ENCODE measurements around the gene ENTHD1. TPM values are rescaled to one million over a fixed set of nuclear protein-coding genes. Genes with fewer than 3 reads are reported as not detected.
"Not testable (repeated sequence)": the region's sequence is repeated elsewhere in the genome, so short reads cannot be mapped to it uniquely, and the experiment has no call there.

The ENTHD1 gene
- total and polyA plus RNA-seq, 2 experiments from 2014 or later: not detected

DNA sequence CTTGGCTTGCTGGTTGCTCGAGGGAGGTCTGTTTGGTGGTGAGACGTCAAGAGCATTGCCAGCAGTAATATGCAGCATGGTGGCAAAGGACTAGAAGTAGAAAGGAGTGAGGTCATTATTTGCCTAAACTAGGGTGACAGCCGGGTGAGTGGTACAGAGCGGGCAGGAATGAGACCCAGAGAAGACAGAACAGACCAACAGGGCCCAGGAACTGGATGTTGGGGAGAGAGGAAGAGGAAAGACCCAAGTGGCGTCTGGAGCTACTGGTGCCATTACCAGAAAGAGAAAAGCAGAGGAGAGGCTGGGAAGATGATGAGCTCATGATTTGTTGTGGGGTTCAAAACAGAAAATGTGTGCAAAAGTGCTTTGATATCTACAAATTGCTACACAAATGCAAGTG is 158.7 kb downstream of the ENTHD1 start:
- no peaks in the 10 kb centered on the region for H3K9me3 ChIP-seq (ENCODE audit: low read depth)
- TF ChIP-seq, protein P1, sequence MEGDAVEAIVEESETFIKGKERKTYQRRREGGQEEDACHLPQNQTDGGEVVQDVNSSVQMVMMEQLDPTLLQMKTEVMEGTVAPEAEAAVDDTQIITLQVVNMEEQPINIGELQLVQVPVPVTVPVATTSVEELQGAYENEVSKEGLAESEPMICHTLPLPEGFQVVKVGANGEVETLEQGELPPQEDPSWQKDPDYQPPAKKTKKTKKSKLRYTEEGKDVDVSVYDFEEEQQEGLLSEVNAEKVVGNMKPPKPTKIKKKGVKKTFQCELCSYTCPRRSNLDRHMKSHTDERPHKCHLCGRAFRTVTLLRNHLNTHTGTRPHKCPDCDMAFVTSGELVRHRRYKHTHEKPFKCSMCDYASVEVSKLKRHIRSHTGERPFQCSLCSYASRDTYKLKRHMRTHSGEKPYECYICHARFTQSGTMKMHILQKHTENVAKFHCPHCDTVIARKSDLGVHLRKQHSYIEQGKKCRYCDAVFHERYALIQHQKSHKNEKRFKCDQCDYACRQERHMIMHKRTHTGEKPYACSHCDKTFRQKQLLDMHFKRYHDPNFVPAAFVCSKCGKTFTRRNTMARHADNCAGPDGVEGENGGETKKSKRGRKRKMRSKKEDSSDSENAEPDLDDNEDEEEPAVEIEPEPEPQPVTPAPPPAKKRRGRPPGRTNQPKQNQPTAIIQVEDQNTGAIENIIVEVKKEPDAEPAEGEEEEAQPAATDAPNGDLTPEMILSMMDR (IDR thresholded peaks at IDR 0.05; ENCODE audit: low read depth, low read length): no peak
- H3K27ac ChIP-seq: no peak overlapping the region
- H3K36me3 ChIP-seq: no peaks in the 10 kb centered on the region
- no peaks in the 10 kb centered on the region for H3K4me1 ChIP-seq (ENCODE audit: low read depth)
- DNase-seq (ENCODE audit: low read depth in 1 of 2, low spot score in 1 of 2): no peak
- H3K27me3 ChIP-seq: no peaks in the 10 kb centered on the region
- no peak overlapping the region for H3K4me3 ChIP-seq

DNA sequence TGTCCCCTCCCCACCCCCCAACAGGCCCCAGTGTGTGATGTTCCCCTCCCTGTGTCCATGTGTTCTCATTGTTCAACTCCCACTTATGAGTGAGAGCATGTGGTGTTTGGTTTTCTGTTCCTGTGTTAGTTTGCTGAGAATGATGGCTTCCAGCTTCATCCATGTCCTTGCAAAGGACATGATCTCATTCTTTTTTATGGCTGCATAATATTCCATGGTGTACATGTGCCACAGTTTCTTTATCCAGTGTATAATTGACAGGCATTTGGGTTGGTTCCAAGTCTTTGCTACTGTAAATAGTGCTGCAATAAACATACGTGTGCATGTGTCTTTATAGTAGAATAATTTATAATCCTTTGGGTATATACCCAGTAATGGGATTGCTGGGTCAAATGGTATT is 159.5 kb downstream of the ENTHD1 start:
- H3K36me3 ChIP-seq; DNase-seq (ENCODE audit: low read depth in 1 of 2, low spot score in 1 of 2); H3K9me3 ChIP-seq (ENCODE audit: low read depth); H3K4me1 ChIP-seq (ENCODE audit: low read depth); H3K27me3 ChIP-seq; H3K27ac ChIP-seq; H3K4me3 ChIP-seq: not testable (repeated sequence)

DNA sequence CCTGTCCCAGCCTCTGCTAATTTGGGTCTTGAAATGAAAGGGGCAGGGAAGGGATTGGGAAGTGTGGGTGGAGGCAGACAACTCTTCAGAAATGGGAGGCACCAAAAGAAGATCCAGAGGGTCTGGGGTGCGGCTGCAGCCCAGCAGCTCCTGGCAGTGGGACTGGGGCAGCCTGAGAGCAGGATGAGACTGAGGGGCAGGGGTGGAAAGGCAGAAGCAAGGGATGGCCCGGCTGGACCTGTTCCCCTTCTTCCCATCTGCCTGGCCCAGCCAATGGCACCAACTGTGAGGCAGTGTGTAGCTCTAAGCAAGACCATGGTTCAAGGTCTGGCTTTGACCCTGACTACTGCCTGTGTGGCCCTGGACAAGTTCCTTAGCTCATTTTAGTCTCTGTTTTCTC is 160.4 kb downstream of the ENTHD1 start:
- H3K36me3 ChIP-seq: no peaks in the 10 kb centered on the region
- DNase-seq (ENCODE audit: low read depth in 1 of 2, low spot score in 1 of 2): no peak
- no peaks in the 10 kb centered on the region for H3K9me3 ChIP-seq (ENCODE audit: low read depth)
- TF ChIP-seq, protein P1 (IDR thresholded peaks at IDR 0.05; ENCODE audit: low read depth, low read length): no peak
- H3K4me1 ChIP-seq (ENCODE audit: low read depth): no peaks in the 10 kb centered on the region
- H3K4me3 ChIP-seq: no peak overlapping the region
- H3K27me3 ChIP-seq: no peaks in the 10 kb centered on the region
- H3K27ac ChIP-seq: no peak overlapping the region

DNA sequence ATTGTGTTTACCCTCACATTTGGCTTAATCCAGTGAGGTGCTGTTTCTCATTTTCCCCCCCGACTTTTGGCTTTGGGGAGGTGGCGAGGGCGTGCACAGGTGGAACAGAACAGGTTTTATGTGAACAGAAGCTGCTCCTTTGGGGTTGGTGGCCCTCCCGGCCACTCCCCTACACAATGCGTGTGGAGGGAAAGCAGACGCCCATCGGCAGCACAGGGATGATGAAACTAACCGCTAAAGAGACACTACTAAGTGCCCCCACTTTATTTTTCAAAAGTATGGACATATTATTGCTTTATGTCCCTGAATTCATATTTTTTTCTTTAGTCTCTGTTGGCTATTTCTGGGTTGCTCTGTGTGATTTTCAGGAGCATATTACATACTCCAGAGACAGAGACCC is 160.9 kb downstream of the ENTHD1 start:
- H3K36me3 ChIP-seq: no peaks in the 10 kb centered on the region
- no peaks in the 10 kb centered on the region for H3K4me1 ChIP-seq (ENCODE audit: low read depth)
- no peaks in the 10 kb centered on the region for H3K27me3 ChIP-seq
- no peak overlapping the region for H3K4me3 ChIP-seq
- no peak overlapping the region for H3K27ac ChIP-seq
- no peaks in the 10 kb centered on the region for H3K9me3 ChIP-seq (ENCODE audit: low read depth)
- DNase-seq (ENCODE audit: low read depth in 1 of 2, low spot score in 1 of 2): no peak
- TF ChIP-seq, protein P1 (IDR thresholded peaks at IDR 0.05; ENCODE audit: low read depth, low read length): no peak

DNA sequence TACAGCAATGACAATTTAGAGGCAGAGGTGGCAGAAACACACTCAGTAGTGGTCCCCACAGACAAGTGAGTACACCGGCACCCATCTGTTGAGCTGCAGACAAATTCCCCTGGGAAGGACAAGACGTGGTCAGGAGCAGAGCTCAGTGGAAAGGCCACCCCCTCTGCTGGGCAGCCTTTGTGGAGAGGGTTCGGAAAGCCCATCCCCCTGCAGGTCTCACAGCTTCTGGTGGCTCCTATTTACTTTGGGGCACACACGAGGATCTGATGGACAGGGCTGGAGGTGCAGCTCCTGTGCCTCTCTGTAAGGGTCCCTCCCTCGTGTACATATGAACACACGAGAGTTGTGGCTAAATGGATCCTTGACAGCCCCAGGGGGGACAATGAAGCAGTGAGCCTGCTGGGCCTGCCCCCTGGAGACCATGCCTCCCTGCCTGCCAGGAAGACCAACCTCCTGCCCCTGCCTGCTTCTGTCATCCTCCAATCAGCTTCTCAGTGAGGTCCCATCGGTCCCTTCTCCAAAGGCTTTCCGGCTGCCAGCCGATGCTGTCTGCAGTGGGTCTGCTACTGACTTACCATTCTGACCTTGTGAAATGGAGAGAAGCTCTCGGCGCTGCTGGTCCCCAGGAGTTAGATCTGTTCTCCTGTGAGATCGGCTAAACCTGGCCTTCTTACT is 161.5 kb downstream of the ENTHD1 start:
- Histone ChIP-seq H3K4me3 (no peak overlapping the region), H3K9me3 (ENCODE audit: low read depth) (no peaks in the 10 kb centered on the region), H3K4me1 (ENCODE audit: low read depth) (no peaks in the 10 kb centered on the region), H3K27me3 (peaks cover 4% of the 10 kb centered on the region), H3K36me3 (no peaks in the 10 kb centered on the region), H3K27ac (no peak overlapping the region)
- DNase-seq (ENCODE audit: low read depth in 1 of 2, low spot score in 1 of 2): no peak
- TF ChIP-seq, protein P1 (IDR thresholded peaks at IDR 0.05; ENCODE audit: low read depth, low read length): no peak

DNA sequence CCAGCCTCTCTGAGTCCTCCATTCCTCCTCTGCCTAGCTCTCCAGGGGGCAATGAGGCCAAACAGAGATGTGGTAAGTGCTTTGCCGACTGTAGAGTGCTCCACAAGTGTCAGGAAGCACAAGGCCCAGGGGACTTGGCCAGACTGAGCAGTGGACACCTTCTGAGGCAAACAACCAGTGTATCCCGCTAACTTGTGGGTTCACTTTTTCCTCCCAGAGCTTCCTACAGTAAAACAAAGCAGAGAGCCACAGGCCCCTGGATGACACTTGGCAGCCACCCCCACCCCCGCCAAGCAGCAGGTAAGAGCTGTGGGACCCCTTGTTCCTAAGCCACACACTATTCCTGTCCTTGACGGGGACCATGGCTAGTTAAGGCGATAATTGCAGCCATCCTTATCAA is 162.1 kb downstream of the ENTHD1 start:
- TF ChIP-seq, protein P1 (IDR thresholded peaks at IDR 0.05; ENCODE audit: low read depth, low read length): no peak
- no peak for DNase-seq (ENCODE audit: low read depth in 1 of 2, low spot score in 1 of 2)
- Histone ChIP-seq H3K4me3 (no peak overlapping the region), H3K36me3 (no peaks in the 10 kb centered on the region), H3K27me3 (peaks cover 4% of the 10 kb centered on the region), H3K9me3 (ENCODE audit: low read depth) (no peaks in the 10 kb centered on the region), H3K4me1 (ENCODE audit: low read depth) (no peaks in the 10 kb centered on the region), H3K27ac (no peak overlapping the region)

Data from cardiac muscle cell (in vitro differentiated cells and primary cell).